Right lung (tissue), 10 donors: ENCODE measurements around the gene BICDL2. TPM values are rescaled to one million over a fixed set of nuclear protein-coding genes. Genes with fewer than 3 reads are reported as not detected.
"Not testable (repeated sequence)": the region's sequence is repeated elsewhere in the genome, so short reads cannot be mapped to it uniquely, and the experiment has no call there.

Source experiments
- DNase-seq, 2 donors: peaks; one replicate each; pipeline ENCODE4 v3.0.0-alpha.2; 2013
- long read RNA-seq, 8 donors: transcript quantifications; one replicate each; lab custom pipeline, GENCODE V29; 2026
- polyA plus RNA-seq, 5 donors: library from polyadenylated mRNA; unstranded; fragments of 120-200 nt; gene quantifications; one replicate each; pipeline versions ENCODE4 v1.2.1 to v1.2.3, GENCODE V29; 2013; ENCODE audit warnings: inconsistent platforms in 1 of 5, low replicate concordance in 1 of 5; ENCODE audit not compliant: insufficient read length in 5 of 5, insufficient read depth in 1 of 5

Gene BICDL2
- polyA plus RNA-seq, result 1 to 10 TPM; 2.2 to 5.1 (median 2.6) TPM
- long read RNA-seq, donor 1, partial matches to known transcripts, result 0 of 7 reads
- long read RNA-seq, donor 1, other reads (novel, unspliced or antisense), result 0 of 7 reads
- long read RNA-seq, donor 2, result 0 reads
- long read RNA-seq, donor 3, result 0 reads
- long read RNA-seq, donor 4, result 0 reads
- long read RNA-seq, donor 5, result 0 reads
- long read RNA-seq, donor 6, result 0 reads
- long read RNA-seq, donor 7, partial matches to known transcripts, result 0 of 1 reads
- long read RNA-seq, donor 7, other reads (novel, unspliced or antisense), result 0 of 1 reads
- long read RNA-seq, donor 8, result 0 reads

GRCh38 chr16:3036726-3037315 lies at the start of gene BICDL2:
BICDL2 (minus strand) TSS chr16:3036944; CDS start chr16:3035496, 1,448 bp downstream.
- no peak for DNase-seq

- DNase-seq, result no peak
These were observed 49.3 kb upstream of the BICDL2 start for GRCh38 chr16:3085868-3086595.

- no peak for DNase-seq
These were observed 48.4 kb upstream of the BICDL2 start for GRCh38 chr16:3084969-3085670.

GRCh38 chr16:3084491-3084890 lies 47.7 kb upstream of the BICDL2 start:
- DNase-seq, result no peak

- DNase-seq, result not testable (repeated sequence)
These were observed 46.7 kb upstream of the BICDL2 start for GRCh38 chr16:3083408-3083807.

- not testable (repeated sequence) for DNase-seq
These were observed 45.2 kb upstream of the BICDL2 start for GRCh38 chr16:3081957-3082356.

- DNase-seq, result no peak
These were observed 43.3 kb upstream of the BICDL2 start for GRCh38 chr16:3080024-3080423.

- DNase-seq, result no peak
These were observed 39.8 kb upstream of the BICDL2 start for GRCh38 chr16:3076577-3076976.

GRCh38 chr16:3075946-3076345 lies 39.2 kb upstream of the BICDL2 start:
- not testable (repeated sequence) for DNase-seq

GRCh38 chr16:3075523-3075915 lies 38.8 kb upstream of the BICDL2 start:
- DNase-seq, result no peak

GRCh38 chr16:3074860-3075522 lies 38.2 kb upstream of the BICDL2 start:
- DNase-seq, result no peak

GRCh38 chr16:3073448-3073847 lies 36.7 kb upstream of the BICDL2 start:
- no peak for DNase-seq

- DNase-seq, result not testable (repeated sequence)
These were observed 36.0 kb upstream of the BICDL2 start for GRCh38 chr16:3072576-3073263.

- DNase-seq, result not testable (repeated sequence)
These were observed 35.4 kb upstream of the BICDL2 start for GRCh38 chr16:3072148-3072547.

- DNase-seq, result no peak
These were observed 34.9 kb upstream of the BICDL2 start for GRCh38 chr16:3071655-3072054.

- no peak for DNase-seq
These were observed 33.9 kb upstream of the BICDL2 start for GRCh38 chr16:3070608-3071111.

- DNase-seq, result not testable (repeated sequence)
These were observed 32.4 kb upstream of the BICDL2 start for GRCh38 chr16:3069146-3069545.

- DNase-seq, result no peak
These were observed 31.7 kb upstream of the BICDL2 start for GRCh38 chr16:3068487-3068886.

- no peak for DNase-seq
These were observed 29.6 kb upstream of the BICDL2 start for GRCh38 chr16:3066440-3066748.

GRCh38 chr16:3065742-3066439 lies 29.1 kb upstream of the BICDL2 start:
- DNase-seq, result no peak
